GM18951 (cell line): ENCODE measurements around the gene TGM3.

Experiments
- POLR2A ChIP-seq: IDR thresholded peaks from 4 replicates; pipeline ENCODE4 v1.6.1; 2011; ENCODE audit warnings: mild to moderate bottlenecking; ENCODE audit not compliant: insufficient read length, insufficient read depth; ENCODE audit errors: extremely low read depth
- in situ Hi-C: fragments of 300-500 bp; cut with MboI; formaldehyde crosslinking; loops from one replicate; pipeline ENCODE4 v1.12.0; 2022; ENCODE audit warnings: low sequenced_read_pairs, mixed read lengths, inconsistent platforms; ENCODE audit not compliant: unreplicated experiment

Gene TGM3

GRCh38 chr20:2293486-2293885 is 2.3 kb upstream of the TGM3 start:
- in situ Hi-C loops = no loop called here
- no peak for TF ChIP-seq POLR2A

DNA sequence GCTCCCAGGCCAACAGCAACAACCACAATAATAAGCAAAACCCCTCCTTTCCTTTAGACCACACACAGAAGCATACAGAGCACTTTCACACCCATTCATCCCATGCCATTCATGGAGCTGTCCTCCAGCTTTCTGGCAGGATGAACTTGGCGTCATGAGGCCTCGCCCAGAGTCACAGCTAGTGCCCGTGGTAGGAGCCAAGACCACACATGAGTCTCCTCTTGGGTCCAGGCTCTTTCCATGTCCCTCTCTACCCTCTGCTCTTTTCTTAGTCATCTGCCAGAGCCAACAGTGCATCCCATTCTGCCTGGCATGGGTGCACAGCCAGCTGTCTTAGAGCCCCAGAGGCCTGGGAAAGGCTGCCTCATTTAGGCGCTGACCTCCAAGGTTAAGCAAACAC is 1.8 kb upstream of the TGM3 start:
- in situ Hi-C loops = no loop called here
- TF ChIP-seq POLR2A = no peak

GRCh38 chr20:2295286-2295685 is 515 bp upstream of the TGM3 start:
- in situ Hi-C loops = no loop called here
- TF ChIP-seq POLR2A = no peak

DNA sequence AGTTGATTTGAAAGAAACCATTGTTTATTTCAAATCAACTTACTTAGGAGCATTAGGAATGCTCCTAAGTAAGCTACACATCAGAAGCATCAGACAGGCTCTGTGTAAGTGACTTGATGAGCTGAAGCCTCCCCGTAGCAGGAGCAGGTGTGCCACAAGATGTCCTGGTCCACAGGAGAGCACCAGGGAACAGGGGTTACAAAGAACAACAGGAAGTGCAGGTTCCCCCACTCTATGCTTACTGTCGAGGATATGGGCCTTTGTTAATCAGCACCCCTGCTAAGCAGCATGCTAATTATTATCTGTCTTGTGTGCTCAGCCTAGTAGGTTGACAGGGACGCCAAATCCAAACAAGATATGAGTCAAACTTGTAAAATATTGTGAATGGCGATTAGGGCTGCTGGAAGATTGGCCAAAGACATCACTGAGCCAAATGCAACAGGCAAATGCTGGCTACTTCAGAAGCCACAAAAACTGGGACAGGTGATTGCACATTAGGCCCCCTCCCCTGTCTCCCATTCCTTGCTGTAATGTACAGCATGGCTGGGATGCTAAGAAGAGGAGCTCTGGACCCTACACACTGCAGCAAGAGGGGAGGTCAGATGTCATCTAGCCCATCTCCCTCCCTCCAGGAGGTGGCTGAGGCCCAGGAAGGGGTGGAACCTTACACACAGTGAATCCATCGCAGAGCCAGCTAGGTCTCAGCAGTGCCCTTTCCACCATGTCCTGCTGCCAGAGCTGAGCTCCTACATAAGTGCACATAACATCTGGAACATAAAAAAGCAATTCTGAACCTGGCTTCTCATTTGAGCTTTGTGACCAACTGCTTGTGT is 939 bp downstream of the TGM3 start:
- in situ Hi-C loops = no loop called here
- no peak for TF ChIP-seq POLR2A

- in situ Hi-C loops = no loop called here
- no peak for TF ChIP-seq POLR2A
Observed at GRCh38 chr20:2297357-2297728, 1.5 kb downstream of the TGM3 start.

- TF ChIP-seq POLR2A = no peak
Observed at GRCh38 chr20:2298116-2298515, 2.3 kb downstream of the TGM3 start.

GRCh38 chr20:2298701-2299100 is 2.9 kb downstream of the TGM3 start:
- in situ Hi-C loops = no loop called here
- no peak for TF ChIP-seq POLR2A

More at GRCh38 chr20:2298116-2298515, 2.3 kb downstream of the TGM3 start:
- in situ Hi-C loops = no loop called here

- TF ChIP-seq POLR2A = no peak
- in situ Hi-C loops = no loop called here
Observed at GRCh38 chr20:2299301-2299700, 3.5 kb downstream of the TGM3 start.

- no peak for TF ChIP-seq POLR2A
- in situ Hi-C loops = no loop called here
Observed at GRCh38 chr20:2300002-2300401, 4.2 kb downstream of the TGM3 start.

DNA sequence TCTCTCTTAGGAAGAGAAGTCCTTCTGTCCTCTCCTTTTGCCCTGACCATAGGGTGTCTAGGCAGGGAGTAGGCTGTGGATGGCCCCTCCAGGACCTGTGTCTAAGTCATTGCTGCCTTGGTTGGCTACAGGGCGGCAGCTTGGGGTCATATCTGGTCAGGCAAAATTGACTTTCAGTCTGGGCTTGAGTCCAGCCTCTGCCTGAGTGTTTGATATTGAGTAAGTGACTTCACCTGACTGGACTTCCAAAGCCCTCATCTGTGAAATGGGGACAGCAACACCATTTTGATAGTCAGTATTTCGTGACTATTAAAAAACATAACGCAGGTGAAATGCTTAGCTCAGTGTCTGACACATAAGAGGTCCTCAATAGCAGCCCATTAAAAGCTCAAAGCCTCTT is 4.6 kb downstream of the TGM3 start:
- in situ Hi-C loops = no loop called here
- TF ChIP-seq POLR2A = no peak

DNA sequence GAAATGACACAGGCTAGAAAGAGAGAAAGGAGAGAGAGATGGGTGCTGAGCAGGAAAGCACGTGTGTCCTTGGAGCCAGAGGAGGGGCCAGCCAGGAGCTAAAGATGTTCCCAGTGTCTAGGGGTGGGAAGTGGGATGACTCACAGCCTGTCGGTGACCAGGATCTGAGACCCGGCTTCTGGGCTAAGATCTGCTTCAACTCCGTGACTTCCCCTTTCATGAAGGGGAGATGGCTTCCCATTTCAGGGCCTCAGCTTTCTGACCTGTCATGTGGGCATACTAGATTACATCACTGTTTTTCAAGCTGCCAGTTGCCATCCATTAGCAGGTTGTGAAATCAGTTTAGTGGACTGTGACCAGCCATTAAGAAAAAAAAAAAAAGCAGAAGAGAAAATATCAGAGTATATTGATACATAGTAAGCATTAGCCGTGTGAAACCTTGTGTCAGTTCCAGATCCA is 5.4 kb downstream of the TGM3 start:
- no peak for TF ChIP-seq POLR2A

GRCh38 chr20:2302384-2303060 is 6.7 kb downstream of the TGM3 start:
- TF ChIP-seq POLR2A = no peak
- in situ Hi-C loops = no loop called here

More for the DNA sequence above, 5.4 kb downstream of the TGM3 start:
- in situ Hi-C loops = no loop called here

GRCh38 chr20:2303673-2304072 is 7.9 kb downstream of the TGM3 start:
- in situ Hi-C loops = no loop called here
- TF ChIP-seq POLR2A = no peak

- in situ Hi-C loops = no loop called here
- TF ChIP-seq POLR2A = no peak
Observed at GRCh38 chr20:2304180-2304579, 8.4 kb downstream of the TGM3 start.

GRCh38 chr20:2305029-2305428 is 9.2 kb downstream of the TGM3 start:
- in situ Hi-C loops = no loop called here
- TF ChIP-seq POLR2A = no peak

DNA sequence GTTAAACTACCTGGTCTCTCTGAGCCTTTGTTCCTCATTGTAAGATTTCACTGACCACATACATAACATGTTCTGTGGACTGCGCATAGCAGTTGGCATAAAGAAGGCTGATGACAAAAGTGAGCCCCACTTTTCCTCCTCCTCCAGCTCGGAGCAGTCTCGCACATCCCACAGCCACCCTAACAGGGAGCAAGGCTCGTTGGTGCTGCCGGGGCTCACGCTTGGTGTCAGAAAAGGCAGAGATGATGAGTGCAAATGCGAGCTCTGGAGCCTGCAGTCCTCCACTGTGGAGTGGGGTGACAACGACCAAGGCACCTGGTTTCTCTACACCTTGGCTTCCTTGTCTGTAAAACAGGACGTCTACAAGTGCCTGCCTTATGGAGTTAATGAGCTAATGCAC is 9.7 kb downstream of the TGM3 start:
- TF ChIP-seq POLR2A = no peak

More for the DNA sequence above, 9.7 kb downstream of the TGM3 start:
- in situ Hi-C loops = no loop called here
